ENCODE measurements around the gene CAMSAP1. TPM values are rescaled to one million over a fixed set of nuclear protein-coding genes. Genes with fewer than 3 reads are reported as not detected.

CAMSAP1 gene
- total and polyA plus RNA-seq, 2 donors (not counting 1 experiment from before 2014, with no cell fraction given) = 6.6 to 31.0 TPM

- peaks cover 65% of the 10 kb centered on the region for H3K79me2 ChIP-seq (ENCODE audit: control insufficient read depth, insufficient read depth, low read length)
- no peaks in the 10 kb centered on the region for H3K9me3 Mint-ChIP-seq (ENCODE audit: insufficient read depth)
Measured at GRCh38 chr9:135880438-135880837, 26.9 kb downstream of the CAMSAP1 start.

GRCh38 chr9:135879619-135880018 lies 27.7 kb downstream of the CAMSAP1 start:
- no peaks in the 10 kb centered on the region for H3K27me3 Mint-ChIP-seq
- Histone ChIP-seq H3K36me3 (replicated peaks in 1 of 2; ENCODE audit: control extremely low read depth in 1 of 2, control insufficient read depth in 1 of 2, extremely low read depth in 1 of 2, insufficient read depth in 2 of 2, low read length in 1 of 2) (peaks cover 0 to 5% of the 10 kb centered on the region in 2 experiments), H2AFZ (ENCODE audit: insufficient read depth, low read depth, low read length, poor library complexity, severe bottlenecking) (no peak overlapping the region), H4K20me1 (ENCODE audit: control insufficient read depth, insufficient read depth, low read length, poor library complexity, severe bottlenecking) (peaks cover 24% of the 10 kb centered on the region), H3K4me2 (replicated peaks; ENCODE audit: low read depth, low read length, poor library complexity, severe bottlenecking) (no peak overlapping the region), H3K27me3 (replicated peaks in 1 of 4; ENCODE audit: control extremely low read depth in 1 of 4, control insufficient read depth in 3 of 4, insufficient read depth in 4 of 4, low read length in 3 of 4) (no peaks in the 10 kb centered on the region), H3K9me3 (ENCODE audit: control extremely low read depth in 1 of 3, control insufficient read depth in 2 of 3, insufficient read depth in 1 of 3, low read length in 2 of 3) (no peaks in the 10 kb centered on the region), H3K4me3 (ENCODE audit: control extremely low read depth in 1 of 5, extremely low read depth in 1 of 5, insufficient read depth in 1 of 5, low read depth in 2 of 5, low read length in 4 of 5) (no peak overlapping the region), H3K9ac (ENCODE audit: low read length) (no peak overlapping the region), H3K4me1 (ENCODE audit: control insufficient read depth in 2 of 2, insufficient read depth in 2 of 2, low read length in 2 of 2) (peaks cover 0 to 4% of the 10 kb centered on the region in 2 donors), H3K27ac (ENCODE audit: low read length in 2 of 2) (no peak overlapping the region), H3K79me2 (ENCODE audit: control insufficient read depth, insufficient read depth, low read length) (peaks cover 57% of the 10 kb centered on the region)
- POLR2A ChIA-PET = no interaction called here
- H3K4me1 Mint-ChIP-seq = peaks cover 14% of the 10 kb centered on the region
- CTCF ChIA-PET = no interaction called here
- H3K27ac Mint-ChIP-seq = no peak overlapping the region
- no peak for TF ChIP-seq CTCF (IDR thresholded peaks at IDR 0.05)
- TF ChIP-seq EZH2 (IDR thresholded peaks at IDR 0.05; ENCODE audit: borderline replicate concordance, insufficient read depth, low read depth, low read length, poor library complexity, severe bottlenecking) = no peak
- DNase-seq = no peak
- intact Hi-C loops (cut with micrococcal nuclease) = no loop called here
- WGBS (ENCODE audit: insufficient coverage) = 98% methylated on average over 8 of the region's 8 CpGs
- no peak overlapping the region for H3K4me3 Mint-ChIP-seq
- ATAC-seq (ENCODE audit: low read depth) = no peak
- no peaks in the 10 kb centered on the region for H3K9me3 Mint-ChIP-seq (ENCODE audit: insufficient read depth)

More at GRCh38 chr9:135880438-135880837, 26.9 kb downstream of the CAMSAP1 start:
- Histone ChIP-seq H3K4me1 (ENCODE audit: control insufficient read depth in 2 of 2, insufficient read depth in 2 of 2, low read length in 2 of 2) (peaks cover 0 to 4% of the 10 kb centered on the region in 2 donors), H2AFZ (ENCODE audit: insufficient read depth, low read depth, low read length, poor library complexity, severe bottlenecking) (no peak overlapping the region), H3K27ac (ENCODE audit: low read length in 2 of 2) (no peak overlapping the region), H3K36me3 (replicated peaks in 1 of 2; ENCODE audit: control extremely low read depth in 1 of 2, control insufficient read depth in 1 of 2, extremely low read depth in 1 of 2, insufficient read depth in 2 of 2, low read length in 1 of 2) (peaks cover 0 to 5% of the 10 kb centered on the region in 2 experiments), H4K20me1 (ENCODE audit: control insufficient read depth, insufficient read depth, low read length, poor library complexity, severe bottlenecking) (peaks cover 31% of the 10 kb centered on the region), H3K9ac (ENCODE audit: low read length) (no peak overlapping the region), H3K4me3 (ENCODE audit: control extremely low read depth in 1 of 5, extremely low read depth in 1 of 5, insufficient read depth in 1 of 5, low read depth in 2 of 5, low read length in 4 of 5) (no peak overlapping the region), H3K27me3 (replicated peaks in 1 of 4; ENCODE audit: control extremely low read depth in 1 of 4, control insufficient read depth in 3 of 4, insufficient read depth in 4 of 4, low read length in 3 of 4) (no peaks in the 10 kb centered on the region), H3K4me2 (replicated peaks; ENCODE audit: low read depth, low read length, poor library complexity, severe bottlenecking) (no peak overlapping the region), H3K9me3 (ENCODE audit: control extremely low read depth in 1 of 3, control insufficient read depth in 2 of 3, insufficient read depth in 1 of 3, low read length in 2 of 3) (no peaks in the 10 kb centered on the region)
- CTCF ChIA-PET = no interaction called here
- no peaks in the 10 kb centered on the region for H3K27me3 Mint-ChIP-seq
- H3K4me1 Mint-ChIP-seq = peaks cover 14% of the 10 kb centered on the region
- ATAC-seq (ENCODE audit: low read depth) (no peak), DNase-seq (no peak)
- over 99% methylated on average over 10 of the region's 12 CpGs for WGBS (ENCODE audit: insufficient coverage)
- TF ChIP-seq EZH2 (IDR thresholded peaks at IDR 0.05; ENCODE audit: borderline replicate concordance, insufficient read depth, low read depth, low read length, poor library complexity, severe bottlenecking) = no peak
- H3K4me3 Mint-ChIP-seq = no peak overlapping the region
- intact Hi-C loops (cut with micrococcal nuclease) = no loop called here
- POLR2A ChIA-PET = no interaction called here
- no peak overlapping the region for H3K27ac Mint-ChIP-seq
